SH-SY5Y (cell line): ENCODE data around the gene SPINT2.

Experiments
- GATA2 ChIP-seq: IDR thresholded peaks from 2 replicates; pipeline ENCODE4 v1.6.1; 2011; ENCODE audit warnings: mild to moderate bottlenecking, low read depth, low read length
- GATA3 ChIP-seq: IDR thresholded peaks from 2 replicates; pipeline ENCODE4 v1.6.1; 2011; ENCODE audit warnings: low read depth, mild to moderate bottlenecking, low read length, moderate library complexity

DNA sequence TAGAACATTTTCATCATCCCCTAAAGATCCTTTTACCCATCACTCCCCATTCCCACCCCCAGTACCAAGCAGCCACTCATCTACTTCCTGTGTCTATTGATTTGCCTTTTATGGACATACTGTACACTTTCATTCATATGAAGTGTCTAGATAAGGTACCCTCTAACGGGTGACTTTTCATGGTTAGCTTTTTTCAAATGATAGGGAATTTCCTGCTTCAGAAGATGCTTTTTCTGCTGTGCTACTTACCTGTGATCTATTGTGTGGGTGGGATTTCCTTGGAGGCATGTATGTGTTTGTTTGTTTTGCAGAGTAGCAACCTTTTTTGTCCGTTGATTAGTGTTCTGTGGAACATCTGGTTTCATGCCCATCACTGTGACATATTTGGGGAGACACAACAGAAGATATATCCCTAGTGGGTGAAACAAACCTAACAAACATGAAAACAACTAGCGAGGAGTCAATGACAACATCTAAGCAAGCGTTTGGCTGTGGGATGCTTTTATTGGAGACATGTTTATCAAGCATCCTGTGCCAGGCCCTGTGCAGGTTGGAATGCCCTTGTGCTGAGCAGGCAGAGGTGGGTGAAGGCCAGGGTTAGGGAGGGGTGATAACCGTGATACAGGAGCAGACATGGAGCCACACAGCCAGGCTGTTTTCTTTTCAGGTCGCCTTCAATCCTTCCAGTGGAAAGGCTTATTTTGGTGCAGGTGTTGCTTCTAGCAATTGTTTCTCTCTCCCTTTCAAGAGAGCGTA is 17.6 kb downstream of the SPINT2 start:
- TF ChIP-seq GATA2, result no peak
- no peak for TF ChIP-seq GATA3
